ENCODE results near the gene PLCH2.

GRCh38 chr1:2516946-2517345, 40.9 kb downstream of the PLCH2 start:
- TF ChIP-seq CTCF (IDR thresholded peaks at IDR 0.05), result no peak
- TF ChIP-seq EZH2 (IDR thresholded peaks at IDR 0.05; ENCODE audit: borderline replicate concordance, insufficient read depth, low read depth, low read length, poor library complexity, severe bottlenecking), result no peak

All from B cell (primary cell).